ENCODE results near the gene CD200. TPM values are rescaled to one million over a fixed set of nuclear protein-coding genes. Genes with fewer than 3 reads are reported as not detected.

The CD200 gene
- total and polyA plus RNA-seq, 2 of the 4 experiments (the other 2 are of a cell fraction) = 1.1 to 1.7 TPM

GRCh38 chr3:112298781-112299180 lies 34.2 kb upstream of the CD200 start:
- H4K91ac ChIP-seq (ENCODE audit: insufficient read depth, low read depth, low read length) = no peak overlapping the region
- no peak overlapping the region for H4K8ac ChIP-seq (ENCODE audit: low read depth in 2 of 2, low read length in 2 of 2)
- peaks cover 4% of the 10 kb centered on the region for H3K4me1 ChIP-seq (ENCODE audit: control insufficient read depth, insufficient read depth, low read length)
- intact Hi-C loops (cut with micrococcal nuclease) = loop anchor here (5.0 kb wide), 1 partner anchor 1554 kb away; no protein-coding TSS in a partner anchor
- no peak overlapping the region for H3K23ac ChIP-seq (ENCODE audit: low read depth, low read length)
- H3K27me3 ChIP-seq (ENCODE audit: control insufficient read depth, insufficient read depth, low read length) = no peaks in the 10 kb centered on the region
- dilution Hi-C loops (cut with HindIII; ENCODE audit: low sequenced_read_pairs, unreplicated experiment) = no loop called here
- ATAC-seq (ENCODE audit: low read depth) = no peak
- H3K9ac ChIP-seq (ENCODE audit: low read depth, low read length) = no peak overlapping the region
- H2AK5ac ChIP-seq (ENCODE audit: low read depth, low read length) = no peak overlapping the region
- no peak overlapping the region for H2AK9ac ChIP-seq (replicated peaks; ENCODE audit: low read depth, low read length, poor library complexity)
- DNase-seq = no peak
- H3K56ac ChIP-seq (ENCODE audit: extremely low read depth, insufficient read depth, low read length) = no peak overlapping the region
- BruUV-seq (replicated peaks) = no TSS peak
- H3K79me1 ChIP-seq (ENCODE audit: low read depth in 1 of 2, low read length in 2 of 2) = no peaks in the 10 kb centered on the region
- no peak overlapping the region for H3K4ac ChIP-seq (ENCODE audit: low read depth, low read length)
- no peak overlapping the region for H3K4me2 ChIP-seq (ENCODE audit: low read depth, low read length)
- no peak overlapping the region for H2AFZ ChIP-seq (replicated peaks; ENCODE audit: low read length, poor library complexity)
- no peak for TF ChIP-seq SMC3 (IDR thresholded peaks at IDR 0.05; ENCODE audit: low read depth, low read length)
- no peak for TF ChIP-seq USF2 (IDR thresholded peaks at IDR 0.05; ENCODE audit: low read depth, low read length)
- TF ChIP-seq POLR2A (IDR thresholded peaks at IDR 0.05; ENCODE audit: low read depth, low read length) = no peak
- H2BK20ac ChIP-seq (ENCODE audit: low read depth, low read length) = no peak overlapping the region
- no peak overlapping the region for H2BK120ac ChIP-seq (ENCODE audit: low read depth, low read length)
- no peak overlapping the region for H3K27ac ChIP-seq (ENCODE audit: insufficient read depth, low read length)
- no peak overlapping the region for H3K14ac ChIP-seq (replicated peaks; ENCODE audit: low read depth, low read length)
- no peak overlapping the region for H2BK15ac ChIP-seq (ENCODE audit: low read depth, low read length)
- H3K18ac ChIP-seq (ENCODE audit: low read depth, low read length) = no peak overlapping the region
- in situ Hi-C loops (cut with MboI; ENCODE audit: low sequenced_read_pairs) = loop anchor here (10.0 kb wide), 1 partner anchor 226 kb away; no protein-coding TSS in a partner anchor
- H3K9me3 ChIP-seq (ENCODE audit: control insufficient read depth, insufficient read depth, low read length) = no peaks in the 10 kb centered on the region
- H4K5ac ChIP-seq (ENCODE audit: low read depth, low read length) = no peak overlapping the region
- CTCF ChIA-PET = no interaction called here
- POLR2A ChIA-PET (ENCODE audit: unreplicated experiment) = no interaction called here
- no peak overlapping the region for H2BK5ac ChIP-seq (ENCODE audit: low read depth, low read length, poor library complexity, severe bottlenecking)
- no peaks in the 10 kb centered on the region for H4K20me1 ChIP-seq (ENCODE audit: insufficient read depth, low read length)
- no peak overlapping the region for H3K4me3 ChIP-seq (ENCODE audit: insufficient read depth, low read depth, low read length)
- no peaks in the 10 kb centered on the region for H3K36me3 ChIP-seq (ENCODE audit: control insufficient read depth, insufficient read depth, low read length)
- no peaks in the 10 kb centered on the region for H3K9me1 ChIP-seq (ENCODE audit: insufficient read depth, low read length)

Measured in IMR-90 (cell line).